ENCODE data around the gene FHAD1. TPM values are rescaled to one million over a fixed set of nuclear protein-coding genes. Genes with fewer than 3 reads are reported as not detected.

The FHAD1 gene
- total RNA-seq, 1 donor from 2014 or later = 7.0 TPM

DNA sequence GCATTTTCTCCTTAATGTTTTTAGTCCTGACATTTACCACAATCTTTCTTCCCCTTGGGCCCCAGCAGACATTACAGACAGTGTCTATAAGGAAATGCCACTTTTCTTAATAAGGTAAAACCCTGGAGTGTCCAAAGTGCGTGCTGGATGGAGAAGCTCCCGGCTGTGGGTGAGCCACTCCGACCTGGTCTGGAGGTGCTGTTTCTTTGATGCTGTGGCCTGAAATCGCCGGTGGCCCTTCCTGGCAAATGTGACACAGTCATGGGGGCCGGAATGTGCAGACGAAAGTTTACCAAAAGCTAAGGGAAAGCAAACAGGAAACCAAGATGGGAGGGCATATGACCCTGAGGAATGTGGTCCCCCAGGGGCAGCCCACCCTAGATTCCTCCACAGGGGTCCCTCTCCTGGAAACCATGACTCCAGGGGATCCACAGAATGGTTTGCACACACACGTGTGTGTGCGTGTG, 77.9 kb downstream of the FHAD1 start:
- no peak for DNase-seq (ENCODE audit: low spot score)

DNA sequence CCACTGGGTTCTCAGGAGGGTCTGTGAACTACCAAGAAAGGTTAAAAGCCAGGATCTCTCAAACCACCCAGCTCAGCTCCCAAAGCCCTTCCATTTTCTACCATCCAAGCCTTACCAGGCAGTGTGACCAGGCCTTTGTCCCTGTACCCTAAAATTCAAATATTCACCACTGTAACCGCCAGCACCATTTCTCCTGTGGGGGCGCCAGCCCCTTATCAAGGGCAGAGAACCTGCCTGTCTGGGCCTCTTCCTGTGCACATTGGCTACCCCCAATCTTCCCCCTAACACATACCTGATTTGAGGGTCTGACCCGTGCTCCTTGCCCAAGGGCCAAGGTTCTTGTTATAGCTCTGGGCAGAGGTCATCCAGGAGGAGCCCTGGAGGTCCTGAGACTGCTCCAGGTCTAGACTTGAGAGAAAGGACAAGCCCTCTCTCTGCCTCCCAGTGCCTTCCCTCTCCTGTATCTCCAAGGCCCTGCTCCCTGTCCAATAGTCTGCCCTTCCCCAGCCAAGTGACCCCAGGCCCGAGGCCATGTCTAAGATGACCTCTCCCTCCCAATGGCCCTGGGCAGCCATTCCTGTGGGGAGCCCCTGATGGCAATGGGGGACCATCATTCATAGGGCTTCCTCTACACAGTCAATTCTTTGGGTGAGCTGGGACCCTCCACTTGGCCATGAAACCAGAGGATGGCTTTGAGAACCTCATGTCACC, 78.5 kb downstream of the FHAD1 start:
- DNase-seq (ENCODE audit: low spot score) = no peak

DNA sequence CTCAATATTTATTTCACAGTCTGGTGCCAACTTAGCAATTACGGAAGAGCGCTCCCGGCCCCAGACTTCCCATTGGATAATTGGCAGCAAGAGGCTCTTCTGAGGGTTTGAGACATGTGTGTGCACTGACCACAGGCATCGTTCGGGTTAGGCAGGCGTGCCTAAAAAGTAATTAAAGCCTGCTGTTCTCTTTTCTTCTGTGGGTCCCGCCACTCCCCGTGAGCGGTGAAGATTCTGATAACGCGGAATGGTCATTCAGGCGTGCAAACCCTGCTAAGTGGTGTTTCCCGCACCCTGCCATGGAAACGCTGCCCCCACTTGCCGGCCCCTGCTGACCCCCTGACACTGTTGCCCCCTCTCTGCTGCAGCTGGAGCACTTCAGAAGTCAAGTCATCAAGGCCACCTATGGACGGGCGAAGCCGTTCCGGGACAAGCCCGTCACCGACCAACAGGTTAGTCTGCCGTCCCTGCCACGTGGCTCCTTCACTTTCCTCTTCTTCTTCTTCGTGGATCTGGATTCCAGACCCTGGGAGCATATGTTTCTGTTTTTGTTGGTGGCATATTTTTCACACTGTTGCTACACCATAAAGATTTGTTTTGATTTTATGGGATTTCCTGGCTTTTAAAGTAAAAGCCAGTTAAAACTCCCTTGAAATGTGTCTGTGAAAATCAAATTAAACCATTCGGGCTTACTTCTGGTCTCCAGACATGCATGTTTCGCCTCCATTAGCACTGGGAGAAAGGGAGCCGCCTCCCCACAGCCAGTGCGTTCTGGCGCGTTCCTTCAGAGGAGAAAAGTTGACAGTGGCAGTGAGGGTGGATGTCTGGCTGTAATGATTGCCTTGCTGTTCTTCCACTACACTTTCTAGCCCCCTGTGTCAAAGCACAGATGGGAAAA, 79.9 kb downstream of the FHAD1 start:
- DNase-seq (ENCODE audit: low spot score) = peak; percentile 45

DNA sequence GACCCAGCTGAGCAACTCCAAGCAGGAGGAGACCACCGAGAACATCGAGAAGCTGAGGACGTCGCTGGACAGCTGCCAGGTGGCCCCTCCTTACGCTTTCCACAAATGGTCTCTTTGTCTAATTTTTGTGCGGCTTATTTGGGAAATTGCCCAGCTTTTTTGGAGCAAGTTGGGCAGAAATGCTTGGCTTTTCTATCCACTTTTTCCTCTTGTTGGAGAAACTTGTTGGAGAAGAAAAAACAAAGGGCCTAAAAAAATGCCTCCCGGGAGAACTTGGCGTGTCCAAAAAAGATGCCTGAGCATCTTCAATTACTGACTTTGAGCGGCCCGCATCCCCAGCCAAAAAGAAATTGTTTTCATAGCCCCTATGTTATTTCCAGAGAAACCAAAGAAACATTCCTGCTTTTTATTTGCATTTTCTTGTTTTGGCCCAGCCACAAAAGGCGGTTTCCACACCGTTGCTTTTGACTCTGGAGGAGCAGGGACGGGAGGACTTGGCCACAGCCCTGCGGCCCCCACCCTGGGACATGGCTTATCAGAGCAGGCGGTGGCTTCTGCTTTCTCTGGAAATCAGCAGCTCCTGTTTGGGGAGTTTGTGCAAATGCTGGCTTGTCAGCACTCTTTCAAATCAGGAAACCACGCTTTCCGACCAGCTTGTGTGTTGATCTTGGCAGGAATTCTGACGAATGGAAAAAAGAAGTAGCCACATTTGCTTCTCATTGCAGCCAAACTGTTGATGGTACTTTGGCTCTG, 81.5 kb downstream of the FHAD1 start:
- peak; percentile 83 for DNase-seq (ENCODE audit: low spot score)

- peak; percentile 36 for DNase-seq (ENCODE audit: low spot score)
These were observed 82.2 kb downstream of the FHAD1 start for GRCh38 chr1:15329104-15329820.

DNA sequence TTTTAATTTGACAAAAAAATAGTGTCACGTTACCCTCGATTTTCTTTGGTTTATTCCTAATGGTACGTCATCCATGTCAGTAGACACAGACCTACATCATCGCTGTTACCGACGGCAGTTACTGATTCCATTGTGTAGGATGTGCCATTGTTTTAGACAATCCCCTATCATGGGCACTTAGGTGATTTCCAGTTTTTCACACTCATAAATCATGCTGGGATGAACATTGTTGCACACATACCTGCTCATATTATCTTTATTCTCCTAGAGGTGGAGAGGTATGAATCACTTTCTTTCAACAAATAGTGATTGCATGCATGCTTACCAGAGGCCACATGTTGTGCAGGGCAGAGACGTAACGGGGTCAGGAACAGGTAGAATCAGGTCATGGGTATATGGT, 83.0 kb downstream of the FHAD1 start:
- DNase-seq (ENCODE audit: low spot score) = no peak

- no peak for DNase-seq (ENCODE audit: low spot score)
These were observed 84.2 kb downstream of the FHAD1 start for GRCh38 chr1:15331180-15331579.

- no peak for DNase-seq (ENCODE audit: low spot score)
These were observed 84.7 kb downstream of the FHAD1 start for GRCh38 chr1:15331734-15332133.

DNA sequence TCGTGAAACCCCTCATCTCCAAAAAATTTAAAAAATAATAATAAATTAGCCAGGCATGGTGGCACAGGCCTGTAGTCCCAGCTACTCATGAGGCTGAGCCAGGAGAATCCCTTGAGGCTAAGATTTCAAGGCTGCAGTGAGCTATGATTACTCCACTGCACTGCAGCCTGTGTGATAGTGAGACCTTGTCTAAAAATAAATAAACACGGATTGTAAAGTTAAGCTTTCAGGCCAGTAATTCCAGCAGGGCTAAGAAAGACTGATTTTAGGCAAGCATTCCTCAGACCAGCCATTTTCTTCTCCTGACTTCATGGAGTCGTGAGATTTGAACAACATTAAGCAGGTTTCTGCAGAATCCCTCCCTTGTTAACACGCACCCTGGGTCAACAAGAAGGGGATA, 85.5 kb downstream of the FHAD1 start:
- DNase-seq (ENCODE audit: low spot score) = no peak

DNA sequence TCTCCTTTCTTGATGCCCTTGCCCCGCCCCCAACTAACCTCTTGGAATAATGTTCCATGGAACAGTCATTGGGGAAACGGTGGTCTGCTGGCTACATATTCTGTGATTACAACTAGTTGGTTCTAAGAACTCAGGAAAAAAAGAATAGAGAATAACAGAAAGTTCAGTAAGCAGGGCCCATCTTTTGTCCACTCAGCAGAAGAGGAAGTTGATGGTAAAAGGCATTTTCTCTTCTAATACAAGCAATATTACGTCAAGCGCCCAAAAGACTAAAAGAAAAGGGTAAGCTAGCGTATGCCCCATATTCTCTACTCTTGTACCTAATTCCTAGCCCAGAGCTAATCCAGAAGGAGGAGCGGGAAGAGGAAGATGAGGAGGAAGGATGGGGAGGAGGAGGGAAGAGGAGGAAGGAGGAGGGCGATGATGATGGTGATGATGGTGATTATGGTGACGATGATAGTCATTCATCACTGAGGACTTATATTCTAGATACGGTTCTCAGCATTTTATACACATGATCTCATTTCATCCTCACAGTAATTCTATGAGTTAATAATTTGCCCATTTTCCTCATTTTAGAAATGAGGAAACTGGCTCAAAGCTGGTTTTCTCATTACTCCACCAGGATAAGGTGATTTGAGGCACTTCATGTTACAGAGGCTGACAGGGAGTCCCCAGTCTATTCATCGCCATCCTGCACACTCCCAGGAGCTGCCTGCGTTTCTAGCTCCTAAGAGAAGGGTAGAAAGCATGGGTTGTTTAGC, 86.1 kb downstream of the FHAD1 start:
- DNase-seq (ENCODE audit: low spot score) = no peak

DNA sequence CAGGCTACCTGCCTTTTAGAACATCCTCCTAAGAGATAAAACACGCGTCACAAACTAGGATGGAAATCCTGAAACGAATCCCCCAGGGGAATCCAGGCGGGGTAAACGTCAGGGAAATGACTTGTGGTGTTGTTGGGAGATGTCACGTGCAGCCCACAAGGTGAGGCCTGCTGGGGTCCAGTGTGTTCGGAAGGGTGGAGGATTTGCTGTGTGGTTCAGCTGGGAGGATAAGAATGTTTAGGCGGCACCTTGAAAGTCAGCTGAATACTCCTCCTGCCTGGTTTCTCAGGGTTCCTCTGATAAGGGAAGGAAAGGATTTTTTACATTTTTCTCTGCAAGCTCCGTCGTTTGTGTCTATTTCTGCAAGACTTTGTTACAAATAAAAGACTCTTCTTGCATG, 88.0 kb downstream of the FHAD1 start:
- no peak for DNase-seq (ENCODE audit: low spot score)

DNA sequence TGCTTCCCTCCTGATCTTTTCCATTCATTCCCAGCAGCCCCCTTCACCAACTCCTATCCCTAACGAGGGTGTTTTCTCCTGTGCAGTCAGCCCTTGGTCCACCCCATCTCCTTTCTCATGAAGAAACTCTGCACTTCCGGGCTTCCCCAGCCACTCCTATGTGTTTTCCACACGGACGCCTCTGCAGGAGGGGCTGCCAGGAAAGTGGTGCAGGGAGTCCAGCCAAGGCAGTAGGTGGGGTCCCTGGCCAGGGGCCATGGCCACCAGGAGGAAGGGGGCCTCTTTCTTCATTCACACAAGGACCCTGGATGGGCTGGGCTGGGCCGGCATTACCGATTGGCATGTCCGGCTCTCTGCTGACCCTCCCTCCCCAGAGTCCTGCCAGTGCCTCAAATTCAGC, 89.8 kb downstream of the FHAD1 start:
- DNase-seq (ENCODE audit: low spot score) = no peak

DNA sequence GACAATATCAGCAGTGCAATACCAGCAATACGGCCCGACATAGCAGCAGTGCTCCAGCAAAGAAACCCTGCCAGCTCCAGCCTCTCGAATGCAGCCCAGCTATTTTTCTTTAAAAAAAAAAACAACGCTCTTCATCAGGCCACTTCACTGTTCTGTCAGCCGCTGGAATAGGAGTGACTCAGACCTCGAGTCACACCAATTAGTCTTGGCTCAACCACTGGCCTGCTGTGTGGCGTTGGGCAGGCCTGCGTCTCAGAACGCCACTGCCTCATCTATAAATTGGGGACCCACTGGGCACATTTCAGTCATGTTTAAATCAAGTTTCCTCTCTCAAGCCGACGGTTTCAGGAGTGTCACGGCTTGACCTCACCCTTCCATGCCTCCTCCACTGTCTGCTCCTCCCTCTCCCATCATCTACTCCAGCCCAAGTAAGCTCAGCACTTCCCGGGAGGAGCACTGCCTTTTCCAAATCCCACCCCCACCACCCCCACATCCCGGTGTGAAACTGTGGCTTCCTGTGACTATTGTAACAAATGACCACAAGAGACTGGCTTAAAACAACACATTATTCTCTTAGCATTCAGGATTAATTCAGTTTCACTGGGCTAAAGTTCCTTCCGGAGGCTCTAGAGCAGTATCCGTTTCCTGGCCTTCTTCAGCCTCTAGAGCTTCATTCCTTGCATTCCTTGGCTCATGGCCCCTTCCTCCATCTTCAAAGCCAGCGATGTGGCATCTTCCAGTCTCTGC, 90.8 kb downstream of the FHAD1 start:
- DNase-seq (ENCODE audit: low spot score) = no peak

DNA sequence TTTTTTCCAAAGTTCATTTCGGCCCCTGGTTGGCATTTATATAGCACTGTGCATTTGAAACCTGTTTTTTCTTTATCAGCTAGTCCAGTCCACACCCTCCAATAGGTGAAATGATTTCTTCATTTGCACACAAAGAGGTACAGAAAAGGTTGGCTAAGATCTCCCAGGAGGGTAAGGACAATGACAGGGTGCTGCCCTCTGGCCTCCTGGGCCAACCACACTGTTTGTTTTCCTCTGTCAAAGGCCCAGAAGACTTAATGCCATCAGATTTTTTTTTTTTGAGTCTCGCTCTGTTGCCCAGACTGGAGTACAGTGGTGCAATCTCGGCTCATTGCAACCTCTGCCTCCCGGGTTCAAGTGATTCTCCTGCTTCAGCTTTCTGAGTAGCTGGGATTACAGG, 92.5 kb downstream of the FHAD1 start:
- DNase-seq (ENCODE audit: low spot score) = no peak

DNA sequence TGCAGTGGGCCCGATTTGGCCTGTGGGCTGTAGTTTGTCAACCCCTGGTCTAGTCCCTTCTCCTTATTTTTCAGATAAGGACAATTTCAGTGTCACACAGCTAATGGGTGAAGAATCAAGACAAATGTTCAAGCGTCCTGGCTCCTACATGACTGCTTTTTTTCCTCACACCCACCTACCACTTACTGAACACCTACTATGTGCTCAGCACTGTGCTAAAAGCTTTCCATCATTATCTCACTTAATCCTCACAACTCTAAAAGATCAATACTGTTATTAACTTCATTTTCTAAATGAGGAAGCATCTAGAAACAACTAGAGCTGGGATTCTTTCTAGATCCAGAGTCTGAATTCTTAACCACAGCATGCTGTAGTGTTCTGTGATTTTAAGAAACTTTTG, 94.2 kb downstream of the FHAD1 start:
- DNase-seq (ENCODE audit: low spot score) = no peak

DNA sequence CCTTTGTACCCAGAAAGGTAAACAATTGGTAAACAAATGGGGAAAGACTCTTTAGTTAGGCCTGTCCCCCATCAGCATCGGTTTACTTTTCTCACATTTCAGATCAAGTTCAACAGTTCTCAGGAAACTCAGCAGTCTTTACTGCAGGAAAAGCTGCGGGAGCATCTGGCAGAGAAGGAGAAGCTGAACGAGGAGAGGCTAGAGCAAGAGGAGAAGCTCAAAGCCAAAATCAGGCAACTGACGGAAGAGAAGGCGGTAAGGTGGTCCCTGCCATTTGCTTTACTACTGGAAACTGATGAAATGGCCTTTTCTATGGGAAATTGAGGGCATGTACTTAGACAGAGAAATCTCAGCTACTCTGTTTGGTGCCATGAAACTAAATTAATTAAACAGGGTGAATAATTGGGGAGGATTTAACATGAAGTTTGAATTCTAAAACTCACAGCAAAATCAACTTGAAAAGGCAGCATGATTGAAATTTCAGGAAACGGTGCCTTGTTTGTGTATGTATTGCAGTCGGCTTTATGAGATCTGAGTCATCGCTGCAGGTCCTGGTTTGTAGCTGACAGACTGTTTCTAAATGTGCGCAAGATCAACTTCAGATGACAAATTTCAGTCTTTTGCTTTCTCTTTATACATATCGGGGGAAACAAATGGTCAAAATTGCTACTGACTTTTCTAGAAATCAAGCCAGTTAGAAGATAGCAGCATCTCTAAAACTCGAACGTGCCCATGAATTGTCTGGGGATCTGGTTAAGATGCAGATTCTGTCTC, 94.8 kb downstream of the FHAD1 start:
- DNase-seq (ENCODE audit: low spot score) = peak; percentile 86

DNA sequence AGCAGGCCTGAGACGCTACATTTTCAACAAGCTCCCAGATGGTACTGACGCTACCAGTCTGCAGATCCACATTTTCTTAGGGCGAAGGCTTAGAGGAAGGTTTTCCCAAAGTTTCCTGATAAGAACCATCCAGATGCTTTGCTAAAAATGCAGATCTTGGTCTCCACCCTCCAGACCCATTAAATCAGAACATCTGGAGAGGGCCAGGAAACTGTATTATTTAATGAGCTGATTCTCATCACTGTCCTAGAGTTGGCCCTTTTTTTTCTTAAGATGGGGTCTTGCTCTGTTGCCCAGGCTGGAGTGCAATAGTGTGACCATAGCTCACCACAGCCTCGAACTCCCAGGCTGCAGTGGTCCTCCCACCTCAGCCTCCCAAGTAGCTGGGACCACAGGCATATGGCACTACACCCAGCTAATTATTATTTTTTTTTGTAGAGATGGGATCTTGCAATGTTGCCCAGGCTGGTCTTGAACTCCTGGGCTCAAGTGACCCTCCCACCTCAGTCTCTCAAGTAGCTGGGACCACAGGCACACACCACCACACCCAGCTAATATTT, 95.5 kb downstream of the FHAD1 start:
- DNase-seq (ENCODE audit: low spot score) = peak; percentile 81

- DNase-seq (ENCODE audit: low spot score) = no peak
These were observed 96.1 kb downstream of the FHAD1 start for GRCh38 chr1:15343099-15343498.

DNA sequence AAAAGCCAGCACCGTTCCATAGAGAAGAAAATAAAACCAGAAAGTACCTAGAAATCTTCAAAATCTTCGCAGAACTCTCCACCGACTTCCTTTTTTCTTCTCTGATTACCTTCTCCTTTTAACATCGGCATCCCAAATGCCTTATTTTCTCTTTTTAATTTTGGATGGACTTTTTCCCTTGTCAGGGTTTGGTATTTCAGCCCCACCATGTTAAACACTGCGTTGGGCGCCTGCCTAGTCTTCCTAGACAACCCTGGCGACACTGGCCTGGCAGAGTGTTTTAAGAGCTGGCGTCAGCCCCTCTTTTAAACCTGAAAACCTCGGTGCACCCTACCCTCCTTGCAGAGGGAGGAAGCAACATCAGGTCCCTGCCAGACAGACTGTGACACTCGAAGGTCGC, 96.7 kb downstream of the FHAD1 start:
- DNase-seq (ENCODE audit: low spot score) = no peak

Data from umbilical cord (tissue), 2 donors.